Endothelial cell of umbilical vein (primary cell): ENCODE measurements around the gene MTMR3. TPM values are rescaled to one million over a fixed set of nuclear protein-coding genes. Genes with fewer than 3 reads are reported as not detected.
A peak's percentile ranks its signal among the peaks of the same experiment; 100 is the strongest.

Source experiments
- BruUV-seq: library from RNA; stranded (reverse); fragments of 400-500 nt; replicated peaks from 2 replicates; lab custom pipeline; 2021; lab: Mats Ljungman, UMichigan
- CTCF ChIA-PET: fragments of 300-600, 350-600 bp; sonication (Branson Sonifier 250); formaldehyde crosslinking; loops from one replicate; lab custom pipeline; 2021; ENCODE audit warnings: antibody characterized with exemption, inconsistent platforms; lab: Charles Lee
- POLR2A ChIA-PET: fragments of 300-600, 350-600 bp; sonication (Branson Sonifier 250); formaldehyde crosslinking; loops from one replicate; lab custom pipeline; 2021; ENCODE audit warnings: antibody characterized with exemption, inconsistent platforms; lab: Charles Lee
- DNase-seq: peaks from one replicate; pipeline ENCODE4 v3.0.0-alpha.2; 2011; ENCODE audit warnings: low read depth, low spot score
- FAIRE-seq: peaks from 2 replicates; lab custom pipeline; 2011; peaks lifted over from hg19 to GRCh38; lab: Jason Lieb, UNC
- H2AFZ ChIP-seq: 2 replicates; pipeline ENCODE4 v1.6.0; 2012; ENCODE audit warnings: low read depth, low read length, control low read depth, inconsistent platforms
- H3K27ac ChIP-seq: 2 replicates; pipeline ENCODE4 v1.5.1; 2011; ENCODE audit warnings: low read depth, mild to moderate bottlenecking, control low read depth, low read length, moderate library complexity; ENCODE audit not compliant: insufficient read depth
- H3K27me3 ChIP-seq, 2 experiments: 2 replicates each; pipeline versions ENCODE4 v1.6.0 to v1.6.1; 2011; ENCODE audit warnings: low read length in 2 of 2, mixed read lengths in 1 of 2; ENCODE audit not compliant: control insufficient read depth in 2 of 2, insufficient read depth in 2 of 2
- H3K36me3 ChIP-seq, 2 experiments: 2 replicates in 1 of 2; 3 replicates in 1 of 2; pipeline ENCODE4 v1.5.1; 2011; ENCODE audit warnings: low read length in 2 of 2, mild to moderate bottlenecking in 1 of 2, moderate library complexity in 1 of 2; ENCODE audit not compliant: control insufficient read depth in 2 of 2, insufficient read depth in 2 of 2; ENCODE audit errors: extremely low read depth in 1 of 2
- H3K4me1 ChIP-seq: 3 replicates; pipeline ENCODE4 v1.5.1; 2011; ENCODE audit warnings: mild to moderate bottlenecking, low read length; ENCODE audit not compliant: control insufficient read depth, insufficient read depth; ENCODE audit errors: extremely low read depth
- H3K4me2 ChIP-seq: 2 replicates; pipeline ENCODE4 v1.6.1; 2011; ENCODE audit warnings: low read length, control low read depth, mixed read lengths; ENCODE audit not compliant: insufficient read depth
- H3K4me3 ChIP-seq, 3 experiments: fragments of 200-600 bp in 1 of 3; sonication (generic), shearing (Covaris generic) in 1 of 3; replicated peaks in 1 of 3; 2 replicates each; pipeline ENCODE4 v1.5.1; 2011 to 2016; ENCODE audit warnings: control low read depth in 3 of 3, low read length in 3 of 3, mild to moderate bottlenecking in 2 of 3, inconsistent platforms in 1 of 3, low read depth in 1 of 3, moderate library complexity in 1 of 3; ENCODE audit not compliant: insufficient read depth in 1 of 3
- H3K79me2 ChIP-seq: 2 replicates; pipeline ENCODE4 v1.6.0; 2012; ENCODE audit warnings: low read length, inconsistent platforms; ENCODE audit not compliant: control insufficient read depth, insufficient read depth
- H3K9ac ChIP-seq: replicated peaks from 2 replicates; pipeline ENCODE3; 2011; ENCODE audit warnings: low read length, control low read depth; ENCODE audit not compliant: insufficient read depth; ENCODE audit errors: extremely low read depth
- H3K9me1 ChIP-seq: replicated peaks from 3 replicates; pipeline ENCODE4 v1.6.0; 2011; ENCODE audit warnings: mild to moderate bottlenecking, low read length; ENCODE audit not compliant: control insufficient read depth, insufficient read depth; ENCODE audit errors: extremely low read depth
- H3K9me3 ChIP-seq: replicated peaks from 2 replicates; pipeline ENCODE4 v1.5.1; 2012; ENCODE audit warnings: low read length, inconsistent platforms; ENCODE audit not compliant: control insufficient read depth, insufficient read depth
- H4K20me1 ChIP-seq: replicated peaks from 2 replicates; pipeline ENCODE3; 2011; ENCODE audit warnings: mild to moderate bottlenecking, low read length; ENCODE audit not compliant: control insufficient read depth, insufficient read depth; ENCODE audit errors: extremely low read depth
- FOS ChIP-seq: IDR thresholded peaks from 2 replicates; pipeline ENCODE4 v1.6.1; 2011; ENCODE audit warnings: mild to moderate bottlenecking, low read length, moderate library complexity, borderline replicate concordance; ENCODE audit not compliant: insufficient read depth
- POLR2A ChIP-seq: IDR thresholded peaks from 2 replicates; pipeline ENCODE4 v1.6.1; 2012; ENCODE audit warnings: low read depth, mild to moderate bottlenecking, control low read depth, low read length
- POLR2AphosphoS5 ChIP-seq: IDR thresholded peaks from 2 replicates; pipeline ENCODE4 v1.6.1; 2012; ENCODE audit warnings: low read depth, mild to moderate bottlenecking, control low read depth, low read length, moderate library complexity; ENCODE audit not compliant: insufficient read depth
- dilution Hi-C: fragments of 300-500 bp; cut with MboI; formaldehyde crosslinking; loops from one replicate; pipeline ENCODE4 v1.15.0; 2019; ENCODE audit warnings: low sequenced_read_pairs; ENCODE audit not compliant: extremely low pct_ligation_motif_present
- intact Hi-C: fragments of 100-400 bp; cut with micrococcal nuclease; formaldehyde crosslinking; loops from one replicate; pipeline ENCODE4 v1.10.0; 2022
- polyA plus RNA-seq, 4 experiments: library from polyadenylated mRNA; depleted of rRNA in 3 of 4; stranded (reverse) in 3 of 4; unstranded in 1 of 4; fragments of >200 nt; gene quantifications; 2 replicates each; pipeline versions ENCODE4 v1.2.1 to v1.2.3, GENCODE V29; 2011 to 2012; ENCODE audit warnings: missing spikeins in 1 of 4
- total RNA-seq: library from RNA; stranded (reverse); gene quantifications from 2 replicates; pipeline ENCODE4 v1.2.3, GENCODE V29; 2021
- TF ChIP-seq, protein P1 (sequence below): IDR thresholded peaks from 2 replicates; pipeline ENCODE4 v1.6.1; 2011; ENCODE audit not compliant: insufficient read depth, insufficient read length

Gene MTMR3
- total and polyA plus RNA-seq, 2 donors (not counting 3 experiments of a cell fraction or from before 2014, with no cell fraction given), result 30.1 to 36.5 TPM

DNA sequence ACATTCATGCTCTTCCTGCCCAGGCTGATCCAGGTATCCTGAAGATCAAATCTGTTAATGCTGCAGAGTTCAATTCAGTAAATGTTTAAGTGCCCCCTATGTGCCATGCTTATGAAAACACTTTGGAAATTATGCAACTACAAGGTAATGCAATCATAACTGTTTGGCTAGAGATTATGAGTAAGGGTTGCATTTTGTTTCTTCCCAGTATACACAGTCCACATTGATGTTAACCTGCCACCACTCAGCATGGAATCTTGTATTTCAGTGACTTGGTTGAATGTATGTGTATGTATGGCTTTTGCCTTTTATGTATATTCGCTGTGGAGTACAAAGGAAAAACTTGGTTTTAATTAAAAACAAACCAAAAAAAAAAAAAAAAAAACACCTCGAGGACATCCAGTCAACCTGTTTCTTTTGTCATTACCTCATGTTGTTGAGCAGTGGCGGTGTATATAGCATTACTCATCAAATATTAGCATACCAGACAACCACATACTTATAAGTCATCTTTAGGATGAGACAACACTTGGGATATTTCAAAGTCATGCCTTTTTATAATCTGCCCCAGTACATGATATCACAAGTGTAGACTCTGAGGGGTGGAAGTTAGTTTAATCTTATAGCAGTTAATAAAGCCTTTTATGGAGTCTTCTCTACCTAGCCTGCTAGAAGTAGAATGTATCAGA is 111.2 kb downstream of the MTMR3 start:
- intact Hi-C loops (loop anchor here (5.0 kb wide), 1 partner anchor 157 kb away; the partner anchor contains the start of gene ASCC2), dilution Hi-C loops (no loop called here)
- FAIRE-seq (no peak), DNase-seq (peak; percentile 26)
- H3K4me3 ChIP-seq, result no peak overlapping the region
- H3K9me3 ChIP-seq, result no peaks in the 10 kb centered on the region
- peak; percentile 16 for TF ChIP-seq FOS
- no peak for TF ChIP-seq POLR2AphosphoS5
- H4K20me1 ChIP-seq, result no peaks in the 10 kb centered on the region
- peaks cover 0 to 3% of the 10 kb centered on the region in 2 experiments for H3K36me3 ChIP-seq
- H3K27ac ChIP-seq, result peak overlapping the region; percentile 47
- no peak overlapping the region for H3K4me2 ChIP-seq
- ChIA-PET CTCF (interaction anchor here (3.4 kb wide), 1 partner anchor 11 kb away, joined by 22 read pairs; no protein-coding TSS in a partner anchor), POLR2A (no interaction called here)
- no peak overlapping the region for H2AFZ ChIP-seq
- no TSS peak for BruUV-seq
- peaks cover 15% of the 10 kb centered on the region for H3K4me1 ChIP-seq
- no peaks in the 10 kb centered on the region for H3K79me2 ChIP-seq
- H3K9me1 ChIP-seq, result no peaks in the 10 kb centered on the region
- no peaks in the 10 kb centered on the region for H3K27me3 ChIP-seq
- no peak overlapping the region for H3K9ac ChIP-seq

DNA sequence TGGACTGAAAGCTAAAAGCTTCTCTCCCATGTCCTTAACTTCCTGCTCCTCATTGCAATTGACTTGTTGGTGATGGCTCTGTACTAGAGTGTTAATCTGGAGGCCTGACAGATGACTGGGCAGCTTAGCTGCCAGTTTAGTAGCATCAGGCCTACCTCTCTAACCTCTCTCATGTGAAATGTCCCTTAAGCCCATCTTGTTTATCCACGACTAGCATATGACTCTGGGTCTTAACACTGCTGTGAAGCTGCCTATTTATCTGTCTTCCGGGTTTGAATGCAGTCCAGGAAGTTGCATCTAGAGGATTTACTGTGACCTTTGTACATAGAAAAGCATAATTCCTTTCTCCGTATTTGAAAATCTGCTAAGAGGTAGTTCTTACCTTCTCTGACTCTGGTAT is 112.0 kb downstream of the MTMR3 start:
- Histone ChIP-seq H3K9ac (peak overlapping the region; percentile 45), H3K27ac (peak overlapping the region; percentile 47), H3K4me2 (peak overlapping the region; percentile 53), H3K4me3 (no peak overlapping the region), H3K79me2 (no peaks in the 10 kb centered on the region), H4K20me1 (no peaks in the 10 kb centered on the region), H3K27me3 (no peaks in the 10 kb centered on the region), H3K9me1 (no peaks in the 10 kb centered on the region), H3K36me3 (peaks cover 0 to 3% of the 10 kb centered on the region in 2 experiments), H3K9me3 (no peaks in the 10 kb centered on the region), H3K4me1 (peaks cover 15% of the 10 kb centered on the region), H2AFZ (peak overlapping the region; percentile 15)
- ChIA-PET CTCF (interaction anchor here (3.4 kb wide), 1 partner anchor 10 kb away, joined by 22 read pairs; no protein-coding TSS in a partner anchor), POLR2A (no interaction called here)
- intact Hi-C loops, result loop anchor here (5.0 kb wide), 1 partner anchor 158 kb away; the partner anchor contains the start of gene ASCC2
- no peak for FAIRE-seq
- DNase-seq, result peak; percentile 60
- dilution Hi-C loops, result no loop called here
- TF ChIP-seq POLR2A, result no peak
- TF ChIP-seq, protein P1, sequence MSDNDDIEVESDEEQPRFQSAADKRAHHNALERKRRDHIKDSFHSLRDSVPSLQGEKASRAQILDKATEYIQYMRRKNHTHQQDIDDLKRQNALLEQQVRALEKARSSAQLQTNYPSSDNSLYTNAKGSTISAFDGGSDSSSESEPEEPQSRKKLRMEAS, result no peak
- BruUV-seq, result no TSS peak
